Measurements from ENCODE around the gene MARF1. TPM values are rescaled to one million over a fixed set of nuclear protein-coding genes. Genes with fewer than 3 reads are reported as not detected.
A peak's percentile ranks its signal among the peaks of the same experiment; 100 is the strongest.

MARF1 gene
- total and polyA plus RNA-seq, 9 of the 15 experiments (the other 6 are each of a cell fraction or from before 2014, with no cell fraction given) = 4.7 to 33.2 (median 11.7) TPM

DNA sequence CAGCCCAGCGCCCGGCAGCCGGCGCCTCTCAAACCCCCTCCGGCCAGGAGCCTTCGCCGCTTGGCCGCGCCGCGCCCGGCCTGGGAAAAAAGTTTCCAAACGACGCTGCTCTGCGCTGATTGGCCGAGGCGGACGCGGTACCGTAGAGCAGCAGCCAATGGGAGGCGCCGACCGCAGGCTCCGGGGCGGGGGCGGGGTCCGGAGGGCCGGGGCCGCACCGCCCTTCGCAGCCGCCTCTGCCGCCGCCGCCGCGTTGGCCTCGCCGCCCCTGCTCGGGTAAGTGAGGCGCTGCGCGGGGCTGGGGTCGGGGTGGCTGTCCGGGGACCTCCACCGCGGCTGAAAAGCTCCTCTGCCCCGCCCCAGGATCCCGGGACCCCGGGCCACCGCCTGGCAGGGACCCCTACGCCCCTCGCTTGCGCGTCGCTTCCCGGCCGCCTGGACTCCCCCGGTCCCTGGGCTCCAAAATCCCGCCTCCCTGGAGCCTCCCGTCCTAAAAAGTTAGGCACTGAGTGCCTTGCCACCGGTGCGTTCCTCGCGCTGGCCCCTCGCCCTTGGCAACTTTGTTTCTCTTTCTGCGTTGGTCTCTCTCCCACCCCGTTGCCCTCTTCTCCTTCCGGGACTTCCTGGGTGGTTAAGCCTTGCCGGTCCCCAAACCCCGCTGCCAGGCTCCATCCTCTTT, 7.2 kb upstream of the MARF1 start, which contains the start of gene NDE1 (continued):
- TF ChIP-seq, protein P1, sequence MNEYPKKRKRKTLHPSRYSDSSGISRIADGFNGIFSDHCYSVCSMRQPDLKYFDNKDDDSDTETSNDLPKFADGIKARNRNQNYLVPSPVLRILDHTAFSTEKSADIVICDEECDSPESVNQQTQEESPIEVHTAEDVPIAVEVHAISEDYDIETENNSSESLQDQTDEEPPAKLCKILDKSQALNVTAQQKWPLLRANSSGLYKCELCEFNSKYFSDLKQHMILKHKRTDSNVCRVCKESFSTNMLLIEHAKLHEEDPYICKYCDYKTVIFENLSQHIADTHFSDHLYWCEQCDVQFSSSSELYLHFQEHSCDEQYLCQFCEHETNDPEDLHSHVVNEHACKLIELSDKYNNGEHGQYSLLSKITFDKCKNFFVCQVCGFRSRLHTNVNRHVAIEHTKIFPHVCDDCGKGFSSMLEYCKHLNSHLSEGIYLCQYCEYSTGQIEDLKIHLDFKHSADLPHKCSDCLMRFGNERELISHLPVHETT (CRISPR knock-in tag; conservative IDR thresholded peaks at IDR 0.05 in 1 of 2, IDR thresholded peaks at IDR 0.05 in 1 of 2) = no peak
- TF ChIP-seq, protein P2, sequence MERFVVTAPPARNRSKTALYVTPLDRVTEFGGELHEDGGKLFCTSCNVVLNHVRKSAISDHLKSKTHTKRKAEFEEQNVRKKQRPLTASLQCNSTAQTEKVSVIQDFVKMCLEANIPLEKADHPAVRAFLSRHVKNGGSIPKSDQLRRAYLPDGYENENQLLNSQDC (CRISPR knock-in tag; IDR thresholded peaks at IDR 0.05) = peak; percentile 37; the same call in 1 of the 2 replicates
- TF ChIP-seq ZNF395 (CRISPR knock-in tag; IDR thresholded peaks at IDR 0.05) (0 out of 2 replicates have a peak, but pooled peaks have one; percentile 35), PYGO2 (tag; IDR thresholded peaks at IDR 0.05) (no peak), MYBL2 (IDR thresholded peaks at IDR 0.05; ENCODE audit: low read depth) (peak; percentile 84), MYBL2 (CRISPR knock-in tag; IDR thresholded peaks at IDR 0.05; ENCODE audit: borderline replicate concordance) (no peak), STAT6 (CRISPR knock-in tag; IDR thresholded peaks at IDR 0.05) (no peak)
- TF ChIP-seq, protein P3, sequence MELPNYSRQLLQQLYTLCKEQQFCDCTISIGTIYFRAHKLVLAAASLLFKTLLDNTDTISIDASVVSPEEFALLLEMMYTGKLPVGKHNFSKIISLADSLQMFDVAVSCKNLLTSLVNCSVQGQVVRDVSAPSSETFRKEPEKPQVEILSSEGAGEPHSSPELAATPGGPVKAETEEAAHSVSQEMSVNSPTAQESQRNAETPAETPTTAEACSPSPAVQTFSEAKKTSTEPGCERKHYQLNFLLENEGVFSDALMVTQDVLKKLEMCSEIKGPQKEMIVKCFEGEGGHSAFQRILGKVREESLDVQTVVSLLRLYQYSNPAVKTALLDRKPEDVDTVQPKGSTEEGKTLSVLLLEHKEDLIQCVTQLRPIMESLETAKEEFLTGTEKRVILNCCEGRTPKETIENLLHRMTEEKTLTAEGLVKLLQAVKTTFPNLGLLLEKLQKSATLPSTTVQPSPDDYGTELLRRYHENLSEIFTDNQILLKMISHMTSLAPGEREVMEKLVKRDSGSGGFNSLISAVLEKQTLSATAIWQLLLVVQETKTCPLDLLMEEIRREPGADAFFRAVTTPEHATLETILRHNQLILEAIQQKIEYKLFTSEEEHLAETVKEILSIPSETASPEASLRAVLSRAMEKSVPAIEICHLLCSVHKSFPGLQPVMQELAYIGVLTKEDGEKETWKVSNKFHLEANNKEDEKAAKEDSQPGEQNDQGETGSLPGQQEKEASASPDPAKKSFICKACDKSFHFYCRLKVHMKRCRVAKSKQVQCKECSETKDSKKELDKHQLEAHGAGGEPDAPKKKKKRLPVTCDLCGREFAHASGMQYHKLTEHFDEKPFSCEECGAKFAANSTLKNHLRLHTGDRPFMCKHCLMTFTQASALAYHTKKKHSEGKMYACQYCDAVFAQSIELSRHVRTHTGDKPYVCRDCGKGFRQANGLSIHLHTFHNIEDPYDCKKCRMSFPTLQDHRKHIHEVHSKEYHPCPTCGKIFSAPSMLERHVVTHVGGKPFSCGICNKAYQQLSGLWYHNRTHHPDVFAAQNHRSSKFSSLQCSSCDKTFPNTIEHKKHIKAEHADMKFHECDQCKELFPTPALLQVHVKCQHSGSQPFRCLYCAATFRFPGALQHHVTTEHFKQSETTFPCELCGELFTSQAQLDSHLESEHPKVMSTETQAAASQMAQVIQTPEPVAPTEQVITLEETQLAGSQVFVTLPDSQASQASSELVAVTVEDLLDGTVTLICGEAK (IDR thresholded peaks at IDR 0.05) = peak; percentile 53; the same call in 1 of the 2 replicates
- TF ChIP-seq, protein P3 (CRISPR knock-in tag; IDR thresholded peaks at IDR 0.05) = no peak
